ENCODE results near the gene CNPY3. TPM values are rescaled to one million over a fixed set of nuclear protein-coding genes. Genes with fewer than 3 reads are reported as not detected.
"Not testable (repeated sequence)": the region's sequence is repeated elsewhere in the genome, so short reads cannot be mapped to it uniquely, and the experiment has no call there.

Gene CNPY3
- total and polyA plus RNA-seq, 2 of the 13 experiments (the other 11 are each of a cell fraction or from before 2014, with no cell fraction given) = 42.3 to 60.2 TPM

DNA sequence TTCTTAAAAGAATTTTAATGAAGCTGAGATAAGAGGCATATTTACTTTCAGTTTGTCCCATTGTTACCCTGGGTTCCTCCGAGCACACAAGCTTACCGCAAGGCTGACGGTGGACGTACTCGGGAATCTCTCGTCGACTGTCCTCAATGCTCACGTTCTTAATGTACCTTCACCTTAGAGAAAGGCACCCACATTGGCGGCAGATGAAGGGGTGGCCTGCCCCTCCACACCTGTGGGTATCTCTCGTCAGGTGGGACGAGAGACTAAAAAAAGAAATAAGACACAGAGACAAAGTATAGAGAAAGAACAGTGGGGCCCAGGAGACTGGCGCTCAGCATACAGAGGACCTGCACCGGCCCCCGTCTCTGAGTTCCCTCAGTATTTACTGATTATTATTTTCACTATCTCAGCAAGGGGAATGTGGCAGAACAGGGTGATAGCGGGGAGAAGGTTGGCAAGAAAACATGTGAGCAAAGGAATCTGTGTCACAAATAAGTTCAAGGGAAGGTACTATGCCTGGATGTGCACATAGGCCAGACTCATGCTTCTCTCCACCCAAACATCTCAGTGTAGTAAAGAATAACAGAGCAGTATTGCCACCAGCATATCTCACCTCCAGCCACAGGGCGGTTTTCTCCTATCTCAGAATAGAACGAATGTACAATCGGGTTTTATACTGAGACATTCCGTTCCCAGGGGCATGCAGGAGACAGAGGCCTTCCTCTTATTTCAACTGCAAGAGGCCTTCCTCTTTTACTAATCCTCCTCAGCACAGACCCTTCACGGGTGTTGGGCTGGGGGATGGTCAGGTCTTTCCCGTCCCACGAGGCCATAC is 26.6 kb upstream of the CNPY3 start (continued):
- TF ChIP-seq JUN (CRISPR knock-in tag; IDR thresholded peaks at IDR 0.05) = 0 out of 2 replicates have a peak, but pooled peaks have one; percentile 22
- TF ChIP-seq, protein P1, sequence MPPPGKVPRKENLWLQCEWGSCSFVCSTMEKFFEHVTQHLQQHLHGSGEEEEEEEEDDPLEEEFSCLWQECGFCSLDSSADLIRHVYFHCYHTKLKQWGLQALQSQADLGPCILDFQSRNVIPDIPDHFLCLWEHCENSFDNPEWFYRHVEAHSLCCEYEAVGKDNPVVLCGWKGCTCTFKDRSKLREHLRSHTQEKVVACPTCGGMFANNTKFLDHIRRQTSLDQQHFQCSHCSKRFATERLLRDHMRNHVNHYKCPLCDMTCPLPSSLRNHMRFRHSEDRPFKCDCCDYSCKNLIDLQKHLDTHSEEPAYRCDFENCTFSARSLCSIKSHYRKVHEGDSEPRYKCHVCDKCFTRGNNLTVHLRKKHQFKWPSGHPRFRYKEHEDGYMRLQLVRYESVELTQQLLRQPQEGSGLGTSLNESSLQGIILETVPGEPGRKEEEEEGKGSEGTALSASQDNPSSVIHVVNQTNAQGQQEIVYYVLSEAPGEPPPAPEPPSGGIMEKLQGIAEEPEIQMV (CRISPR knock-in tag; IDR thresholded peaks at IDR 0.05; ENCODE audit: low read depth) = peak; percentile 57; the same call in 1 of the 2 replicates
- TF ChIP-seq ESRRA (CRISPR knock-in tag; IDR thresholded peaks at IDR 0.05; ENCODE audit: low read depth) = 0 out of 2 replicates have a peak, but pooled peaks have one; percentile 32
- TF ChIP-seq MYC (CRISPR knock-in tag; IDR thresholded peaks at IDR 0.05; ENCODE audit: borderline replicate concordance) = peak; percentile 37; the same call in 1 of the 2 replicates
- 0 out of 2 replicates have a peak, but pooled peaks have one; percentile 31 for TF ChIP-seq YEATS4 (CRISPR knock-in tag; IDR thresholded peaks at IDR 0.05; ENCODE audit: borderline replicate concordance)
- TF ChIP-seq, protein P2, sequence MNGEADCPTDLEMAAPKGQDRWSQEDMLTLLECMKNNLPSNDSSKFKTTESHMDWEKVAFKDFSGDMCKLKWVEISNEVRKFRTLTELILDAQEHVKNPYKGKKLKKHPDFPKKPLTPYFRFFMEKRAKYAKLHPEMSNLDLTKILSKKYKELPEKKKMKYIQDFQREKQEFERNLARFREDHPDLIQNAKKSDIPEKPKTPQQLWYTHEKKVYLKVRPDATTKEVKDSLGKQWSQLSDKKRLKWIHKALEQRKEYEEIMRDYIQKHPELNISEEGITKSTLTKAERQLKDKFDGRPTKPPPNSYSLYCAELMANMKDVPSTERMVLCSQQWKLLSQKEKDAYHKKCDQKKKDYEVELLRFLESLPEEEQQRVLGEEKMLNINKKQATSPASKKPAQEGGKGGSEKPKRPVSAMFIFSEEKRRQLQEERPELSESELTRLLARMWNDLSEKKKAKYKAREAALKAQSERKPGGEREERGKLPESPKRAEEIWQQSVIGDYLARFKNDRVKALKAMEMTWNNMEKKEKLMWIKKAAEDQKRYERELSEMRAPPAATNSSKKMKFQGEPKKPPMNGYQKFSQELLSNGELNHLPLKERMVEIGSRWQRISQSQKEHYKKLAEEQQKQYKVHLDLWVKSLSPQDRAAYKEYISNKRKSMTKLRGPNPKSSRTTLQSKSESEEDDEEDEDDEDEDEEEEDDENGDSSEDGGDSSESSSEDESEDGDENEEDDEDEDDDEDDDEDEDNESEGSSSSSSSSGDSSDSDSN (CRISPR knock-in tag; IDR thresholded peaks at IDR 0.05) = peak; percentile 19; the same call in 1 of the 2 replicates
- 0 out of 2 replicates have a peak, but pooled peaks have one; percentile 32 for TF ChIP-seq ZNF724P (CRISPR knock-in tag; IDR thresholded peaks at IDR 0.05; ENCODE audit: borderline replicate concordance)
- not testable (repeated sequence) for TF ChIP-seq SOX6 (IDR thresholded peaks at IDR 0.05)
- 0 out of 2 replicates have a peak, but pooled peaks have one; percentile 23 for TF ChIP-seq SOX6 (CRISPR knock-in tag; IDR thresholded peaks at IDR 0.05)
- 0 out of 2 replicates have a peak, but pooled peaks have one; percentile 48 for TF ChIP-seq NCOA1 (CRISPR knock-in tag; IDR thresholded peaks at IDR 0.05)
- 0 out of 2 replicates have a peak, but pooled peaks have one; percentile 8 for TF ChIP-seq ERF (CRISPR knock-in tag; IDR thresholded peaks at IDR 0.05)
- TF ChIP-seq, protein P3, sequence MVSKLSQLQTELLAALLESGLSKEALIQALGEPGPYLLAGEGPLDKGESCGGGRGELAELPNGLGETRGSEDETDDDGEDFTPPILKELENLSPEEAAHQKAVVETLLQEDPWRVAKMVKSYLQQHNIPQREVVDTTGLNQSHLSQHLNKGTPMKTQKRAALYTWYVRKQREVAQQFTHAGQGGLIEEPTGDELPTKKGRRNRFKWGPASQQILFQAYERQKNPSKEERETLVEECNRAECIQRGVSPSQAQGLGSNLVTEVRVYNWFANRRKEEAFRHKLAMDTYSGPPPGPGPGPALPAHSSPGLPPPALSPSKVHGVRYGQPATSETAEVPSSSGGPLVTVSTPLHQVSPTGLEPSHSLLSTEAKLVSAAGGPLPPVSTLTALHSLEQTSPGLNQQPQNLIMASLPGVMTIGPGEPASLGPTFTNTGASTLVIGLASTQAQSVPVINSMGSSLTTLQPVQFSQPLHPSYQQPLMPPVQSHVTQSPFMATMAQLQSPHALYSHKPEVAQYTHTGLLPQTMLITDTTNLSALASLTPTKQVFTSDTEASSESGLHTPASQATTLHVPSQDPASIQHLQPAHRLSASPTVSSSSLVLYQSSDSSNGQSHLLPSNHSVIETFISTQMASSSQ (IDR thresholded peaks at IDR 0.05; ENCODE audit: low read depth) = not testable (repeated sequence)
- TF ChIP-seq, protein P3 (CRISPR knock-in tag; IDR thresholded peaks at IDR 0.05; ENCODE audit: borderline replicate concordance) = peak; percentile 11; the same call in 1 of the 2 replicates
- TF ChIP-seq, protein P4, sequence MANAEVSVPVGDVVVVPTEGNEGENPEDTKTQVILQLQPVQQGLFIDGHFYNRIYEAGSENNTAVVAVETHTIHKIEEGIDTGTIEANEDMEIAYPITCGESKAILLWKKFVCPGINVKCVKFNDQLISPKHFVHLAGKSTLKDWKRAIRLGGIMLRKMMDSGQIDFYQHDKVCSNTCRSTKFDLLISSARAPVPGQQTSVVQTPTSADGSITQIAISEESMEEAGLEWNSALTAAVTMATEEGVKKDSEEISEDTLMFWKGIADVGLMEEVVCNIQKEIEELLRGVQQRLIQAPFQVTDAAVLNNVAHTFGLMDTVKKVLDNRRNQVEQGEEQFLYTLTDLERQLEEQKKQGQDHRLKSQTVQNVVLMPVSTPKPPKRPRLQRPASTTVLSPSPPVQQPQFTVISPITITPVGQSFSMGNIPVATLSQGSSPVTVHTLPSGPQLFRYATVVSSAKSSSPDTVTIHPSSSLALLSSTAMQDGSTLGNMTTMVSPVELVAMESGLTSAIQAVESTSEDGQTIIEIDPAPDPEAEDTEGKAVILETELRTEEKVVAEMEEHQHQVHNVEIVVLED (CRISPR knock-in tag; IDR thresholded peaks at IDR 0.05; ENCODE audit: borderline replicate concordance) = peak; percentile 9; the same call in 1 of the 2 replicates
- TF ChIP-seq IKZF5 (CRISPR knock-in tag; IDR thresholded peaks at IDR 0.05) = 0 out of 2 replicates have a peak, but pooled peaks have one; percentile 26
- TF ChIP-seq ZNF543 (CRISPR knock-in tag; IDR thresholded peaks at IDR 0.05) = peak; percentile 21
- TF ChIP-seq SOX5 (CRISPR knock-in tag; IDR thresholded peaks at IDR 0.05; ENCODE audit: borderline replicate concordance) = peak; percentile 7; the same call in 1 of the 2 replicates
